ENCODE data around the gene TNFSF8.

TNFSF8 gene

GRCh38 chr9:114905170-114905940, 25.0 kb downstream of the TNFSF8 start:
- TF ChIP-seq BACH2 (CRISPR knock-in tag; IDR thresholded peaks at IDR 0.05; ENCODE audit: borderline replicate concordance) (no peak), TOX (CRISPR knock-in tag; IDR thresholded peaks at IDR 0.05; ENCODE audit: borderline replicate concordance) (no peak), RARB (CRISPR knock-in tag; IDR thresholded peaks at IDR 0.05) (no peak), ZNF565 (CRISPR knock-in tag; conservative IDR thresholded peaks at IDR 0.05; ENCODE audit: low read depth) (no peak), TSHZ2 (CRISPR knock-in tag; IDR thresholded peaks at IDR 0.05) (no peak), ZFP30 (CRISPR knock-in tag; IDR thresholded peaks at IDR 0.05) (no peak), ZC3H10 (CRISPR knock-in tag; IDR thresholded peaks at IDR 0.05) (no peak), OSR1 (CRISPR knock-in tag; IDR thresholded peaks at IDR 0.05) (no peak), ZFP3 (CRISPR knock-in tag; IDR thresholded peaks at IDR 0.05) (no peak), ARNTL (CRISPR knock-in tag; IDR thresholded peaks at IDR 0.05; ENCODE audit: borderline replicate concordance, low read depth) (no peak), GLIS3 (CRISPR knock-in tag; IDR thresholded peaks at IDR 0.05) (no peak), SNAI2 (CRISPR knock-in tag; IDR thresholded peaks at IDR 0.05) (no peak), ISL1 (CRISPR knock-in tag; IDR thresholded peaks at IDR 0.05) (no peak), PATZ1 (CRISPR knock-in tag; IDR thresholded peaks at IDR 0.05; ENCODE audit: borderline replicate concordance) (no peak), ZNF8 (CRISPR knock-in tag; IDR thresholded peaks at IDR 0.05) (no peak), CSDC2 (CRISPR knock-in tag; IDR thresholded peaks at IDR 0.05) (no peak)
- TF ChIP-seq, protein P1, sequence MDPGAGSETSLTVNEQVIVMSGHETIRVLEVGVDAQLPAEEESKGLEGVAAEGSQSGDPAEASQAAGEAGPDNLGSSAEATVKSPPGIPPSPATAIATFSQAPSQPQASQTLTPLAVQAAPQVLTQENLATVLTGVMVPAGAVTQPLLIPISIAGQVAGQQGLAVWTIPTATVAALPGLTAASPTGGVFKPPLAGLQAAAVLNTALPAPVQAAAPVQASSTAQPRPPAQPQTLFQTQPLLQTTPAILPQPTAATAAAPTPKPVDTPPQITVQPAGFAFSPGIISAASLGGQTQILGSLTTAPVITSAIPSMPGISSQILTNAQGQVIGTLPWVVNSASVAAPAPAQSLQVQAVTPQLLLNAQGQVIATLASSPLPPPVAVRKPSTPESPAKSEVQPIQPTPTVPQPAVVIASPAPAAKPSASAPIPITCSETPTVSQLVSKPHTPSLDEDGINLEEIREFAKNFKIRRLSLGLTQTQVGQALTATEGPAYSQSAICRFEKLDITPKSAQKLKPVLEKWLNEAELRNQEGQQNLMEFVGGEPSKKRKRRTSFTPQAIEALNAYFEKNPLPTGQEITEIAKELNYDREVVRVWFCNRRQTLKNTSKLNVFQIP (CRISPR knock-in tag; IDR thresholded peaks at IDR 0.05; ENCODE audit: borderline replicate concordance, low read depth): no peak
- TF ChIP-seq, protein P2, sequence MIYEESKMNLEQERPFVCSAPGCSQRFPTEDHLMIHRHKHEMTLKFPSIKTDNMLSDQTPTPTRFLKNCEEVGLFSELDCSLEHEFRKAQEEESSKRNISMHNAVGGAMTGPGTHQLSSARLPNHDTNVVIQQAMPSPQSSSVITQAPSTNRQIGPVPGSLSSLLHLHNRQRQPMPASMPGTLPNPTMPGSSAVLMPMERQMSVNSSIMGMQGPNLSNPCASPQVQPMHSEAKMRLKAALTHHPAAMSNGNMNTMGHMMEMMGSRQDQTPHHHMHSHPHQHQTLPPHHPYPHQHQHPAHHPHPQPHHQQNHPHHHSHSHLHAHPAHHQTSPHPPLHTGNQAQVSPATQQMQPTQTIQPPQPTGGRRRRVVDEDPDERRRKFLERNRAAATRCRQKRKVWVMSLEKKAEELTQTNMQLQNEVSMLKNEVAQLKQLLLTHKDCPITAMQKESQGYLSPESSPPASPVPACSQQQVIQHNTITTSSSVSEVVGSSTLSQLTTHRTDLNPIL (CRISPR knock-in tag; IDR thresholded peaks at IDR 0.05; ENCODE audit: low read depth): no peak
- no peak for ATAC-seq

DNA sequence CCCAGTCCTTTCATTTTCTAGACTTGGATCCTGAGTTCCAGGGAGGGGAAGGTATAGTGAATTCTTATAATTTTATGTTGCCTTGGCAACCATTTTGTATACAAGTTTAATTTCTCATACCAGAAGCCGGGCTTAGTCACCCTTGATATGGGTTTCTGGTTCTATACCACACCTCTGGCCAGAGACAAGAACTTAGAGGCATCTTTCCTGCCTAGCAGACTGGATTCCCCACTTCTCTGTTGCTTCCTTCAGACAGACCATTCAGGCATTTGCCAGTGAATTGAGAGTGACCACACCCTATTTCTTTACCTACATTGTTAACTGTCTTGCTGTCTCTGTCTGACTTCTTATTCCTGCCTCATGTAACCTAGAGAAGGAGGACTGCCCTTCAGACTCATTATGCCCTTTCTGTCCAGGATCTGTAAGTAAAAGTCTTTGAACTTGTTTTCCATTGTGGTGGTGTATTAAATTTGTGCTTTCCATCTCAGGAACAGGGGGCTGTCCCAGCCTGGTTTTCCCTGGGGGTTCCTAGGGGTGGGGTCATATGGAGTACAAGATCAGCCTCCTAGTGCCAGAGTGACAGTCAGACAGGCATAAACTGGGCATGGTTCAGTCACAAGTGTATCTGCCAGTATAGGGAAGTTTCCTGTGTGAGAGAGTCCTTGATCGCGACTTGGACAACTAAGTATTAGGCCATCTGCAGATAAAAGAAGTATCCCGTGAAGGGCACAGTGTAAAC, 27.4 kb downstream of the TNFSF8 start:
- peak; percentile 20; the same call in 2 of the 3 replicates for ATAC-seq
- TF ChIP-seq ZC3H10 (CRISPR knock-in tag; IDR thresholded peaks at IDR 0.05): no peak
- no peak for TF ChIP-seq OSR1 (CRISPR knock-in tag; IDR thresholded peaks at IDR 0.05)
- TF ChIP-seq PATZ1 (CRISPR knock-in tag; IDR thresholded peaks at IDR 0.05; ENCODE audit: borderline replicate concordance): no peak
- no peak for TF ChIP-seq ZNF70 (CRISPR knock-in tag; IDR thresholded peaks at IDR 0.05)
- no peak for TF ChIP-seq TOX (CRISPR knock-in tag; IDR thresholded peaks at IDR 0.05; ENCODE audit: borderline replicate concordance)
- TF ChIP-seq ARNTL (CRISPR knock-in tag; IDR thresholded peaks at IDR 0.05; ENCODE audit: borderline replicate concordance, low read depth): no peak
